Endothelial cell of umbilical vein (primary cell): ENCODE measurements around the gene ELAPOR2. TPM values are rescaled to one million over a fixed set of nuclear protein-coding genes. Genes with fewer than 3 reads are reported as not detected.

Experiments used
- BruUV-seq: library from RNA; stranded (reverse); fragments of 400-500 nt; replicated peaks from 2 replicates; lab custom pipeline; 2021; lab: Mats Ljungman, UMichigan
- CTCF ChIA-PET: fragments of 300-600, 350-600 bp; sonication (Branson Sonifier 250); formaldehyde crosslinking; loops from one replicate; lab custom pipeline; 2021; ENCODE audit warnings: antibody characterized with exemption, inconsistent platforms; lab: Charles Lee
- POLR2A ChIA-PET: fragments of 300-600, 350-600 bp; sonication (Branson Sonifier 250); formaldehyde crosslinking; loops from one replicate; lab custom pipeline; 2021; ENCODE audit warnings: antibody characterized with exemption, inconsistent platforms; lab: Charles Lee
- DNase-seq: peaks from one replicate; pipeline ENCODE4 v3.0.0-alpha.2; 2011; ENCODE audit warnings: low read depth, low spot score
- FAIRE-seq: peaks from 2 replicates; lab custom pipeline; 2011; peaks lifted over from hg19 to GRCh38; lab: Jason Lieb, UNC
- H2AFZ ChIP-seq: 2 replicates; pipeline ENCODE4 v1.6.0; 2012; ENCODE audit warnings: low read depth, low read length, control low read depth, inconsistent platforms
- H3K27ac ChIP-seq: 2 replicates; pipeline ENCODE4 v1.5.1; 2011; ENCODE audit warnings: low read depth, mild to moderate bottlenecking, control low read depth, low read length, moderate library complexity; ENCODE audit not compliant: insufficient read depth
- H3K27me3 ChIP-seq, 2 experiments: 2 replicates each; pipeline versions ENCODE4 v1.6.0 to v1.6.1; 2011; ENCODE audit warnings: low read length in 2 of 2, mixed read lengths in 1 of 2; ENCODE audit not compliant: control insufficient read depth in 2 of 2, insufficient read depth in 2 of 2
- H3K36me3 ChIP-seq, 2 experiments: 2 replicates in 1 of 2; 3 replicates in 1 of 2; pipeline ENCODE4 v1.5.1; 2011; ENCODE audit warnings: low read length in 2 of 2, mild to moderate bottlenecking in 1 of 2, moderate library complexity in 1 of 2; ENCODE audit not compliant: control insufficient read depth in 2 of 2, insufficient read depth in 2 of 2; ENCODE audit errors: extremely low read depth in 1 of 2
- H3K4me1 ChIP-seq: 3 replicates; pipeline ENCODE4 v1.5.1; 2011; ENCODE audit warnings: mild to moderate bottlenecking, low read length; ENCODE audit not compliant: control insufficient read depth, insufficient read depth; ENCODE audit errors: extremely low read depth
- H3K4me2 ChIP-seq: 2 replicates; pipeline ENCODE4 v1.6.1; 2011; ENCODE audit warnings: low read length, control low read depth, mixed read lengths; ENCODE audit not compliant: insufficient read depth
- H3K4me3 ChIP-seq, 3 experiments: fragments of 200-600 bp in 1 of 3; sonication (generic), shearing (Covaris generic) in 1 of 3; replicated peaks in 1 of 3; 2 replicates each; pipeline ENCODE4 v1.5.1; 2011 to 2016; ENCODE audit warnings: control low read depth in 3 of 3, low read length in 3 of 3, mild to moderate bottlenecking in 2 of 3, inconsistent platforms in 1 of 3, low read depth in 1 of 3, moderate library complexity in 1 of 3; ENCODE audit not compliant: insufficient read depth in 1 of 3
- H3K79me2 ChIP-seq: 2 replicates; pipeline ENCODE4 v1.6.0; 2012; ENCODE audit warnings: low read length, inconsistent platforms; ENCODE audit not compliant: control insufficient read depth, insufficient read depth
- H3K9ac ChIP-seq: replicated peaks from 2 replicates; pipeline ENCODE3; 2011; ENCODE audit warnings: low read length, control low read depth; ENCODE audit not compliant: insufficient read depth; ENCODE audit errors: extremely low read depth
- H3K9me1 ChIP-seq: replicated peaks from 3 replicates; pipeline ENCODE4 v1.6.0; 2011; ENCODE audit warnings: mild to moderate bottlenecking, low read length; ENCODE audit not compliant: control insufficient read depth, insufficient read depth; ENCODE audit errors: extremely low read depth
- H3K9me3 ChIP-seq: replicated peaks from 2 replicates; pipeline ENCODE4 v1.5.1; 2012; ENCODE audit warnings: low read length, inconsistent platforms; ENCODE audit not compliant: control insufficient read depth, insufficient read depth
- H4K20me1 ChIP-seq: replicated peaks from 2 replicates; pipeline ENCODE3; 2011; ENCODE audit warnings: mild to moderate bottlenecking, low read length; ENCODE audit not compliant: control insufficient read depth, insufficient read depth; ENCODE audit errors: extremely low read depth
- EZH2 ChIP-seq: IDR thresholded peaks from 2 replicates; pipeline ENCODE4 v1.6.1; 2012; ENCODE audit warnings: borderline replicate concordance, low read depth, mild to moderate bottlenecking, moderate library complexity, low read length, inconsistent platforms; ENCODE audit not compliant: severe bottlenecking
- FOS ChIP-seq: IDR thresholded peaks from 2 replicates; pipeline ENCODE4 v1.6.1; 2011; ENCODE audit warnings: mild to moderate bottlenecking, low read length, moderate library complexity, borderline replicate concordance; ENCODE audit not compliant: insufficient read depth
- GATA2 ChIP-seq: IDR thresholded peaks from 2 replicates; pipeline ENCODE4 v1.7.0; 2011; ENCODE audit warnings: low read depth, mild to moderate bottlenecking, moderate library complexity, mixed read lengths, low read length; ENCODE audit not compliant: insufficient read length, insufficient read depth
- JUN ChIP-seq: IDR thresholded peaks from 2 replicates; pipeline ENCODE4 v1.6.1; 2011; ENCODE audit warnings: borderline replicate concordance, low read depth; ENCODE audit not compliant: insufficient read length, insufficient read depth
- MYC ChIP-seq: IDR thresholded peaks from one replicate; pipeline ENCODE4 v1.6.1; 2011; ENCODE audit warnings: mild to moderate bottlenecking, low read depth, low read length
- POLR2A ChIP-seq: IDR thresholded peaks from 2 replicates; pipeline ENCODE4 v1.6.1; 2012; ENCODE audit warnings: low read depth, mild to moderate bottlenecking, control low read depth, low read length
- POLR2AphosphoS5 ChIP-seq: IDR thresholded peaks from 2 replicates; pipeline ENCODE4 v1.6.1; 2012; ENCODE audit warnings: low read depth, mild to moderate bottlenecking, control low read depth, low read length, moderate library complexity; ENCODE audit not compliant: insufficient read depth
- dilution Hi-C: fragments of 300-500 bp; cut with MboI; formaldehyde crosslinking; loops from one replicate; pipeline ENCODE4 v1.15.0; 2019; ENCODE audit warnings: low sequenced_read_pairs; ENCODE audit not compliant: extremely low pct_ligation_motif_present
- intact Hi-C: fragments of 100-400 bp; cut with micrococcal nuclease; formaldehyde crosslinking; loops from one replicate; pipeline ENCODE4 v1.10.0; 2022
- polyA plus RNA-seq, 4 experiments: library from polyadenylated mRNA; depleted of rRNA in 3 of 4; stranded (reverse) in 3 of 4; unstranded in 1 of 4; fragments of >200 nt; gene quantifications; 2 replicates each; pipeline versions ENCODE4 v1.2.1 to v1.2.3, GENCODE V29; 2011 to 2012; ENCODE audit warnings: missing spikeins in 1 of 4
- total RNA-seq: library from RNA; stranded (reverse); gene quantifications from 2 replicates; pipeline ENCODE4 v1.2.3, GENCODE V29; 2021
- TF ChIP-seq, protein P1 (sequence below): IDR thresholded peaks from 2 replicates; pipeline ENCODE4 v1.6.1; 2011; ENCODE audit not compliant: insufficient read depth, insufficient read length
- TF ChIP-seq, protein P2 (sequence below), 2 donors: IDR thresholded peaks; 1 replicate in 1 of 2; 2 replicates in 1 of 2; pipeline ENCODE4 v1.5.1; 2011; ENCODE audit warnings: low read length in 2 of 2, mild to moderate bottlenecking in 2 of 2, moderate library complexity in 2 of 2, control low read depth in 1 of 2, inconsistent platforms in 1 of 2, low read depth in 1 of 2; ENCODE audit not compliant: insufficient read depth in 1 of 2; ENCODE audit errors: extremely low read depth in 1 of 2

Gene ELAPOR2
- total and polyA plus RNA-seq, 2 donors (not counting 3 experiments of a cell fraction or from before 2014, with no cell fraction given) = 38.2 to 63.5 TPM

DNA sequence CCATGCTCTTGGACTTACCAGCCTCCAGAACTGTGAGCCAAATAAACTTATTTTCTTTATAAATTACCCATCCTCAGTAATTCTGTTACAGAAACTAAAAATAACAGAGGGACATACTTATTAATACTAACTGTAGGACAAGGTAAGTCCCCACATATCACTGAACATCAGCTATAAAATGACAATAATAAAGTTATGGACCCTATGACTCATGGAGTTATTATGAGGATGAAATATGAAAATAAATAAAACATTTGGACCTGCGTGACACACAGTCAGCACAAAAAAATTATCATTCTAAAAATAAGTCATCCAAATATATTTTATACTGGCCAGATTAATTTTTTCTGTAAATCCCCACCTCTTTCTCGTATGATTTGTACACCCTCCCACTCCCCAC is 34.9 kb upstream of the ELAPOR2 start:
- dilution Hi-C loops = no loop called here
- no TSS peak for BruUV-seq

More for the DNA sequence above, 34.9 kb upstream of the ELAPOR2 start:
- no peaks in the 10 kb centered on the region for H3K4me1 ChIP-seq
- FAIRE-seq (no peak), DNase-seq (no peak)
- H3K27ac ChIP-seq = no peak overlapping the region
- H2AFZ ChIP-seq = no peak overlapping the region
- CTCF ChIA-PET = no interaction called here
- no peaks in the 10 kb centered on the region for H3K79me2 ChIP-seq
- H3K9me3 ChIP-seq = no peaks in the 10 kb centered on the region
- intact Hi-C loops = no loop called here
- H3K9ac ChIP-seq = no peak overlapping the region
- no peaks in the 10 kb centered on the region for H3K36me3 ChIP-seq
- POLR2A ChIA-PET = no interaction called here
- TF ChIP-seq MYC = no peak
- TF ChIP-seq JUN = no peak
- no peak for TF ChIP-seq FOS
- no peak for TF ChIP-seq POLR2AphosphoS5
- TF ChIP-seq GATA2 = no peak
- TF ChIP-seq EZH2 = no peak
- TF ChIP-seq, protein P1, sequence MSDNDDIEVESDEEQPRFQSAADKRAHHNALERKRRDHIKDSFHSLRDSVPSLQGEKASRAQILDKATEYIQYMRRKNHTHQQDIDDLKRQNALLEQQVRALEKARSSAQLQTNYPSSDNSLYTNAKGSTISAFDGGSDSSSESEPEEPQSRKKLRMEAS = no peak
- TF ChIP-seq, protein P2, sequence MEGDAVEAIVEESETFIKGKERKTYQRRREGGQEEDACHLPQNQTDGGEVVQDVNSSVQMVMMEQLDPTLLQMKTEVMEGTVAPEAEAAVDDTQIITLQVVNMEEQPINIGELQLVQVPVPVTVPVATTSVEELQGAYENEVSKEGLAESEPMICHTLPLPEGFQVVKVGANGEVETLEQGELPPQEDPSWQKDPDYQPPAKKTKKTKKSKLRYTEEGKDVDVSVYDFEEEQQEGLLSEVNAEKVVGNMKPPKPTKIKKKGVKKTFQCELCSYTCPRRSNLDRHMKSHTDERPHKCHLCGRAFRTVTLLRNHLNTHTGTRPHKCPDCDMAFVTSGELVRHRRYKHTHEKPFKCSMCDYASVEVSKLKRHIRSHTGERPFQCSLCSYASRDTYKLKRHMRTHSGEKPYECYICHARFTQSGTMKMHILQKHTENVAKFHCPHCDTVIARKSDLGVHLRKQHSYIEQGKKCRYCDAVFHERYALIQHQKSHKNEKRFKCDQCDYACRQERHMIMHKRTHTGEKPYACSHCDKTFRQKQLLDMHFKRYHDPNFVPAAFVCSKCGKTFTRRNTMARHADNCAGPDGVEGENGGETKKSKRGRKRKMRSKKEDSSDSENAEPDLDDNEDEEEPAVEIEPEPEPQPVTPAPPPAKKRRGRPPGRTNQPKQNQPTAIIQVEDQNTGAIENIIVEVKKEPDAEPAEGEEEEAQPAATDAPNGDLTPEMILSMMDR (IDR thresholded peaks at IDR 0.05; ENCODE audit: extremely low read depth in 1 of 2, insufficient read depth in 1 of 2, low read depth in 1 of 2, low read length in 2 of 2) = no peak
- TF ChIP-seq POLR2A = no peak
- H3K4me2 ChIP-seq = no peak overlapping the region
- peaks cover 4% of the 10 kb centered on the region in 2 experiments for H3K27me3 ChIP-seq
- H4K20me1 ChIP-seq = no peaks in the 10 kb centered on the region
- no peak overlapping the region for H3K4me3 ChIP-seq
- no peaks in the 10 kb centered on the region for H3K9me1 ChIP-seq
